HEK293 (cell line): ENCODE measurements around the gene FKBP7.
A peak's percentile ranks its signal among the peaks of the same experiment; 100 is the strongest.
"Not testable (repeated sequence)": the region's sequence is repeated elsewhere in the genome, so short reads cannot be mapped to it uniquely, and the experiment has no call there.

ENCODE experiments used
- KLF16 ChIP-seq: fragments of 450-650 bp; formaldehyde crosslinking; IDR thresholded peaks from 2 replicates; pipeline ENCODE4 v1.5.1; 2017; ENCODE audit warnings: missing biosample characterization, missing genetic modification characterization
- TCF7L2 ChIP-seq: IDR thresholded peaks from 2 replicates; pipeline ENCODE4 v1.6.1; 2011; ENCODE audit warnings: low read depth, mild to moderate bottlenecking, inconsistent platforms, low read length, moderate library complexity, borderline replicate concordance
- WT1 ChIP-seq: fragments of 450-650 bp; formaldehyde crosslinking; IDR thresholded peaks from 2 replicates; pipeline ENCODE4 v1.5.1; 2016; ENCODE audit warnings: missing biosample characterization, missing genetic modification characterization
- ZNF19 ChIP-seq: fragments of 450-650 bp; formaldehyde crosslinking; IDR thresholded peaks from 2 replicates; pipeline ENCODE4; 2016; ENCODE audit warnings: missing biosample characterization, missing genetic modification characterization, low read depth
- ZNF514 ChIP-seq: fragments of 450-650 bp; formaldehyde crosslinking; IDR thresholded peaks from 2 replicates; pipeline ENCODE4 v1.5.1; 2016; ENCODE audit warnings: missing biosample characterization, missing genetic modification characterization
- ZNF768 ChIP-seq: fragments of 450-650 bp; formaldehyde crosslinking; IDR thresholded peaks from 2 replicates; pipeline ENCODE4 v1.5.1; 2018; ENCODE audit warnings: missing biosample characterization, mild to moderate bottlenecking, missing genetic modification characterization
- ZNF777 ChIP-seq: fragments of 450-650 bp; formaldehyde crosslinking; IDR thresholded peaks from 2 replicates; pipeline ENCODE4 v1.5.1; 2017; ENCODE audit warnings: missing biosample characterization, missing genetic modification characterization, borderline replicate concordance
- ZNF830 ChIP-seq: fragments of 450-650 bp; IDR thresholded peaks from 2 replicates; pipeline ENCODE4 v1.5.0; 2018; ENCODE audit warnings: missing biosample characterization, missing genetic modification characterization, low read depth, mild to moderate bottlenecking, moderate library complexity
- TF ChIP-seq, protein P1 (sequence below): fragments of 450-650 bp; formaldehyde crosslinking; conservative IDR thresholded peaks from 2 replicates; pipeline ENCODE4 v1.5.1; 2016; ENCODE audit warnings: low read depth, missing biosample characterization, missing genetic modification characterization
- TF ChIP-seq, protein P2 (sequence below): fragments of 450-650 bp; formaldehyde crosslinking; IDR thresholded peaks from 2 replicates; pipeline ENCODE4 v1.5.1; 2016; ENCODE audit warnings: missing biosample characterization, missing genetic modification characterization
- TF ChIP-seq, protein P3 (sequence below): fragments of 450-650 bp; formaldehyde crosslinking; IDR thresholded peaks from 2 replicates; pipeline ENCODE4 v1.5.1; 2016; ENCODE audit warnings: missing biosample characterization, missing genetic modification characterization
- TF ChIP-seq, protein P4 (sequence below): fragments of 450-650 bp; formaldehyde crosslinking; IDR thresholded peaks from 2 replicates; pipeline ENCODE4 v1.5.1; 2016; ENCODE audit warnings: missing biosample characterization, missing genetic modification characterization
- TF ChIP-seq, protein P5 (sequence below): fragments of 450-650 bp; formaldehyde crosslinking; IDR thresholded peaks from 2 replicates; pipeline ENCODE4; 2016; ENCODE audit warnings: missing biosample characterization, missing genetic modification characterization
- TF ChIP-seq, protein P6 (sequence below): fragments of 450-650 bp; formaldehyde crosslinking; IDR thresholded peaks from 2 replicates; pipeline ENCODE4 v1.5.1; 2016; ENCODE audit warnings: missing biosample characterization, missing genetic modification characterization

DNA sequence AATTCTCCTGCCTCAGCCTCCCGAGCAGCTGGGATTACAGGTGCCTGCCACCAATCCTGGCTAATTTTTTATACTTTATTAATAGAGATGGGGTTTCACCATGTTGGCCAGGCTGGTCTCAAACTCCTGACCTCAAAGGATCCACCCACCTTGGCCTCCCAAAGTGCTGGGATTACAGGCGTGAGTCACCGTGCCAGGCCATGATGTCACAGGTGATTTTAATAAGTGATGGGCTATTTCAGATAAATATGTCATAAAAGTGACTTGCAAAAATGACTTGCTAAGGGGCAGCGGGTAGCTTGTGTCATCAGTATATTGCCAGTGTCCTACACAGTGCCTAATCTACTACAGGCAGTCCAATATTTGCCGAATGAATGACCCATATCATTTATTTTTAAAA is 7.1 kb downstream of the FKBP7 start:
- TF ChIP-seq WT1 (tag by site-specific recombination); ZNF19 (tag by site-specific recombination); ZNF830 (tag by site-specific recombination); ZNF514 (tag by site-specific recombination); ZNF768 (tag by site-specific recombination); TCF7L2; ZNF777 (tag by site-specific recombination): not testable (repeated sequence)
- TF ChIP-seq, protein P1, sequence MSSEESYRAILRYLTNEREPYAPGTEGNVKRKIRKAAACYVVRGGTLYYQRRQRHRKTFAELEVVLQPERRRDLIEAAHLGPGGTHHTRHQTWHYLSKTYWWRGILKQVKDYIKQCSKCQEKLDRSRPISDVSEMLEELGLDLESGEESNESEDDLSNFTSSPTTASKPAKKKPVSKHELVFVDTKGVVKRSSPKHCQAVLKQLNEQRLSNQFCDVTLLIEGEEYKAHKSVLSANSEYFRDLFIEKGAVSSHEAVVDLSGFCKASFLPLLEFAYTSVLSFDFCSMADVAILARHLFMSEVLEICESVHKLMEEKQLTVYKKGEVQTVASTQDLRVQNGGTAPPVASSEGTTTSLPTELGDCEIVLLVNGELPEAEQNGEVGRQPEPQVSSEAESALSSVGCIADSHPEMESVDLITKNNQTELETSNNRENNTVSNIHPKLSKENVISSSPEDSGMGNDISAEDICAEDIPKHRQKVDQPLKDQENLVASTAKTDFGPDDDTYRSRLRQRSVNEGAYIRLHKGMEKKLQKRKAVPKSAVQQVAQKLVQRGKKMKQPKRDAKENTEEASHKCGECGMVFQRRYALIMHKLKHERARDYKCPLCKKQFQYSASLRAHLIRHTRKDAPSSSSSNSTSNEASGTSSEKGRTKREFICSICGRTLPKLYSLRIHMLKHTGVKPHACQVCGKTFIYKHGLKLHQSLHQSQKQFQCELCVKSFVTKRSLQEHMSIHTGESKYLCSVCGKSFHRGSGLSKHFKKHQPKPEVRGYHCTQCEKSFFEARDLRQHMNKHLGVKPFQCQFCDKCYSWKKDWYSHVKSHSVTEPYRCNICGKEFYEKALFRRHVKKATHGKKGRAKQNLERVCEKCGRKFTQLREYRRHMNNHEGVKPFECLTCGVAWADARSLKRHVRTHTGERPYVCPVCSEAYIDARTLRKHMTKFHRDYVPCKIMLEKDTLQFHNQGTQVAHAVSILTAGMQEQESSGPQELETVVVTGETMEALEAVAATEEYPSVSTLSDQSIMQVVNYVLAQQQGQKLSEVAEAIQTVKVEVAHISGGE (tag by site-specific recombination) = not testable (repeated sequence)
- TF ChIP-seq, protein P2, sequence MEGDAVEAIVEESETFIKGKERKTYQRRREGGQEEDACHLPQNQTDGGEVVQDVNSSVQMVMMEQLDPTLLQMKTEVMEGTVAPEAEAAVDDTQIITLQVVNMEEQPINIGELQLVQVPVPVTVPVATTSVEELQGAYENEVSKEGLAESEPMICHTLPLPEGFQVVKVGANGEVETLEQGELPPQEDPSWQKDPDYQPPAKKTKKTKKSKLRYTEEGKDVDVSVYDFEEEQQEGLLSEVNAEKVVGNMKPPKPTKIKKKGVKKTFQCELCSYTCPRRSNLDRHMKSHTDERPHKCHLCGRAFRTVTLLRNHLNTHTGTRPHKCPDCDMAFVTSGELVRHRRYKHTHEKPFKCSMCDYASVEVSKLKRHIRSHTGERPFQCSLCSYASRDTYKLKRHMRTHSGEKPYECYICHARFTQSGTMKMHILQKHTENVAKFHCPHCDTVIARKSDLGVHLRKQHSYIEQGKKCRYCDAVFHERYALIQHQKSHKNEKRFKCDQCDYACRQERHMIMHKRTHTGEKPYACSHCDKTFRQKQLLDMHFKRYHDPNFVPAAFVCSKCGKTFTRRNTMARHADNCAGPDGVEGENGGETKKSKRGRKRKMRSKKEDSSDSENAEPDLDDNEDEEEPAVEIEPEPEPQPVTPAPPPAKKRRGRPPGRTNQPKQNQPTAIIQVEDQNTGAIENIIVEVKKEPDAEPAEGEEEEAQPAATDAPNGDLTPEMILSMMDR (tag by site-specific recombination) = not testable (repeated sequence)
- TF ChIP-seq, protein P3, sequence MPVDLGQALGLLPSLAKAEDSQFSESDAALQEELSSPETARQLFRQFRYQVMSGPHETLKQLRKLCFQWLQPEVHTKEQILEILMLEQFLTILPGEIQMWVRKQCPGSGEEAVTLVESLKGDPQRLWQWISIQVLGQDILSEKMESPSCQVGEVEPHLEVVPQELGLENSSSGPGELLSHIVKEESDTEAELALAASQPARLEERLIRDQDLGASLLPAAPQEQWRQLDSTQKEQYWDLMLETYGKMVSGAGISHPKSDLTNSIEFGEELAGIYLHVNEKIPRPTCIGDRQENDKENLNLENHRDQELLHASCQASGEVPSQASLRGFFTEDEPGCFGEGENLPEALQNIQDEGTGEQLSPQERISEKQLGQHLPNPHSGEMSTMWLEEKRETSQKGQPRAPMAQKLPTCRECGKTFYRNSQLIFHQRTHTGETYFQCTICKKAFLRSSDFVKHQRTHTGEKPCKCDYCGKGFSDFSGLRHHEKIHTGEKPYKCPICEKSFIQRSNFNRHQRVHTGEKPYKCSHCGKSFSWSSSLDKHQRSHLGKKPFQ (tag by site-specific recombination) = not testable (repeated sequence)
- TF ChIP-seq, protein P4, sequence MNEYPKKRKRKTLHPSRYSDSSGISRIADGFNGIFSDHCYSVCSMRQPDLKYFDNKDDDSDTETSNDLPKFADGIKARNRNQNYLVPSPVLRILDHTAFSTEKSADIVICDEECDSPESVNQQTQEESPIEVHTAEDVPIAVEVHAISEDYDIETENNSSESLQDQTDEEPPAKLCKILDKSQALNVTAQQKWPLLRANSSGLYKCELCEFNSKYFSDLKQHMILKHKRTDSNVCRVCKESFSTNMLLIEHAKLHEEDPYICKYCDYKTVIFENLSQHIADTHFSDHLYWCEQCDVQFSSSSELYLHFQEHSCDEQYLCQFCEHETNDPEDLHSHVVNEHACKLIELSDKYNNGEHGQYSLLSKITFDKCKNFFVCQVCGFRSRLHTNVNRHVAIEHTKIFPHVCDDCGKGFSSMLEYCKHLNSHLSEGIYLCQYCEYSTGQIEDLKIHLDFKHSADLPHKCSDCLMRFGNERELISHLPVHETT (tag by site-specific recombination) = not testable (repeated sequence)
- TF ChIP-seq, protein P5, sequence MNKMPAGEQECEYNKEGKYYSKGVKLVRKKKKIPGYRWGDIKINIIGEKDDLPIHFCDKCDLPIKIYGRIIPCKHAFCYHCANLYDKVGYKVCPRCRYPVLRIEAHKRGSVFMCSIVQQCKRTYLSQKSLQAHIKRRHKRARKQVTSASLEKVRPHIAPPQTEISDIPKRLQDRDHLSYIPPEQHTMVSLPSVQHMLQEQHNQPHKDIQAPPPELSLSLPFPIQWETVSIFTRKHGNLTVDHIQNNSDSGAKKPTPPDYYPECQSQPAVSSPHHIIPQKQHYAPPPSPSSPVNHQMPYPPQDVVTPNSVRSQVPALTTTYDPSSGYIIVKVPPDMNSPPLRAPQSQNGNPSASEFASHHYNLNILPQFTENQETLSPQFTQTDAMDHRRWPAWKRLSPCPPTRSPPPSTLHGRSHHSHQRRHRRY (tag by site-specific recombination) = not testable (repeated sequence)
- TF ChIP-seq, protein P6, sequence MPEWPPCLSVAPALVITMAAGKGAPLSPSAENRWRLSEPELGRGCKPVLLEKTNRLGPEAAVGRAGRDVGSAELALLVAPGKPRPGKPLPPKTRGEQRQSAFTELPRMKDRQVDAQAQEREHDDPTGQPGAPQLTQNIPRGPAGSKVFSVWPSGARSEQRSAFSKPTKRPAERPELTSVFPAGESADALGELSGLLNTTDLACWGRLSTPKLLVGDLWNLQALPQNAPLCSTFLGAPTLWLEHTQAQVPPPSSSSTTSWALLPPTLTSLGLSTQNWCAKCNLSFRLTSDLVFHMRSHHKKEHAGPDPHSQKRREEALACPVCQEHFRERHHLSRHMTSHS (tag by site-specific recombination) = not testable (repeated sequence)
- 0 out of 2 replicates have a peak, but pooled peaks have one; percentile 19 for TF ChIP-seq KLF16 (tag by site-specific recombination)
